Measurements from ENCODE around the gene CACNG5. TPM values are rescaled to one million over a fixed set of nuclear protein-coding genes. Genes with fewer than 3 reads are reported as not detected.
A peak's percentile ranks its signal among the peaks of the same experiment; 100 is the strongest.
"Not testable (repeated sequence)": the region's sequence is repeated elsewhere in the genome, so short reads cannot be mapped to it uniquely, and the experiment has no call there.

Gene CACNG5
- total and polyA plus RNA-seq, 5 donors = not detected

- H3K27ac ChIP-seq (ENCODE audit: low read length) = no peak overlapping the region
- intact Hi-C loops (cut with DNase I) = no loop called here
- H3K27me3 ChIP-seq (ENCODE audit: control insufficient read depth, insufficient read depth) = no peaks in the 10 kb centered on the region
- 80% methylated on average over 7 of the region's 7 CpGs for WGBS
- no peaks in the 10 kb centered on the region for H3K4me1 ChIP-seq (ENCODE audit: control insufficient read depth, insufficient read depth, low read length)
- DNase-seq = no peak
- H3K9me3 ChIP-seq (ENCODE audit: control insufficient read depth, low read length) = no peaks in the 10 kb centered on the region
- no peak overlapping the region for H3K4me3 ChIP-seq (ENCODE audit: low read length)
- no peak for ATAC-seq
Observed at GRCh38 chr17:66889480-66890230, 54.7 kb downstream of the CACNG5 start.

- Histone ChIP-seq H3K4me3 (ENCODE audit: low read length) (no peak overlapping the region), H3K27ac (ENCODE audit: low read length) (no peak overlapping the region), H3K27me3 (ENCODE audit: control insufficient read depth, insufficient read depth) (no peaks in the 10 kb centered on the region), H3K9me3 (ENCODE audit: control insufficient read depth, low read length) (no peaks in the 10 kb centered on the region), H3K4me1 (ENCODE audit: control insufficient read depth, insufficient read depth, low read length) (no peaks in the 10 kb centered on the region)
- DNase-seq = no peak
- intact Hi-C loops (cut with DNase I) = no loop called here
- ATAC-seq = no peak
- WGBS = 45% methylated on average over 5 of the region's 5 CpGs
Observed at GRCh38 chr17:66892246-66892645, 57.3 kb downstream of the CACNG5 start.

DNA sequence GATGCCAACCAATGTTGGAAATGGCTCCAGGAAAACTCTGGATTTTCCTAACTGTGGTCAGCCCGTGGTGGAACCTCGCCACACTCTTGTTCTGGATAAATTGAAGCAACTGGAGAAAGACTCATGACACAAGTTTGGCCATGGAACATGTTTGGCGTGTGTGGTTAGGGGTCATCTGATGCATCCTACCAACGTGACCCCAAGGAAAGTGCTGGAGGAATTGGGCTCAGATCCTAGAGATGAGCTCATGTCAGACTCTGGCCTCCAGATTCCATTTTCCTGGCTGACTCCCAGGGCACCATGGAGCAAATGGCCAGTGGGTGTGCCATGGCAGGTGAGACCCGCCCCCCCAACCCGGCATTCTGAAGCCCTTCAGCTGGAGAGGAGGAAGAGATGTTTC lies 58.5 kb downstream of the CACNG5 start:
- Histone ChIP-seq H3K4me1 (ENCODE audit: control insufficient read depth, insufficient read depth, low read length) (no peaks in the 10 kb centered on the region), H3K27me3 (ENCODE audit: control insufficient read depth, insufficient read depth) (no peaks in the 10 kb centered on the region), H3K4me3 (ENCODE audit: low read length) (no peak overlapping the region), H3K9me3 (ENCODE audit: control insufficient read depth, low read length) (no peaks in the 10 kb centered on the region), H3K27ac (ENCODE audit: low read length) (no peak overlapping the region)
- no peak for DNase-seq
- intact Hi-C loops (cut with DNase I) = no loop called here
- WGBS = 75% methylated on average over 6 of the region's 6 CpGs
- ATAC-seq = no peak

GRCh38 chr17:66893863-66894262 lies 58.9 kb downstream of the CACNG5 start:
- Histone ChIP-seq H3K9me3 (ENCODE audit: control insufficient read depth, low read length) (no peaks in the 10 kb centered on the region), H3K27me3 (ENCODE audit: control insufficient read depth, insufficient read depth) (no peaks in the 10 kb centered on the region), H3K27ac (ENCODE audit: low read length) (no peak overlapping the region), H3K4me3 (ENCODE audit: low read length) (no peak overlapping the region), H3K4me1 (ENCODE audit: control insufficient read depth, insufficient read depth, low read length) (no peaks in the 10 kb centered on the region)
- 87% methylated on average over 5 of the region's 5 CpGs for WGBS
- intact Hi-C loops (cut with DNase I) = no loop called here
- no peak for ATAC-seq
- DNase-seq = no peak

GRCh38 chr17:66897141-66897540 lies 62.2 kb downstream of the CACNG5 start:
- intact Hi-C loops (cut with DNase I) = loop anchor here in 1 of 4 donors (5.0 kb wide), 1 partner anchor 165 kb away; no protein-coding TSS in a partner anchor
- ATAC-seq (no peak), DNase-seq (no peak)
- Histone ChIP-seq H3K27me3 (ENCODE audit: control insufficient read depth, insufficient read depth) (no peaks in the 10 kb centered on the region), H3K4me3 (ENCODE audit: low read length) (no peak overlapping the region), H3K4me1 (ENCODE audit: control insufficient read depth, insufficient read depth, low read length) (no peaks in the 10 kb centered on the region), H3K27ac (ENCODE audit: low read length) (no peak overlapping the region), H3K9me3 (ENCODE audit: control insufficient read depth, low read length) (no peaks in the 10 kb centered on the region)
- WGBS = 64% methylated on average over 9 of the region's 9 CpGs

GRCh38 chr17:66898536-66898935 lies 63.6 kb downstream of the CACNG5 start:
- no peaks in the 10 kb centered on the region for H3K9me3 ChIP-seq (ENCODE audit: control insufficient read depth, low read length)
- H3K4me1 ChIP-seq (ENCODE audit: control insufficient read depth, insufficient read depth, low read length) = no peaks in the 10 kb centered on the region
- WGBS = 82% methylated on average over 10 of the region's 10 CpGs
- no peak for ATAC-seq
- no peaks in the 10 kb centered on the region for H3K27me3 ChIP-seq (ENCODE audit: control insufficient read depth, insufficient read depth)
- no peak overlapping the region for H3K27ac ChIP-seq (ENCODE audit: low read length)
- no peak overlapping the region for H3K4me3 ChIP-seq (ENCODE audit: low read length)
- DNase-seq = no peak
- intact Hi-C loops (cut with DNase I) = loop anchor here in 1 of 4 donors (5.0 kb wide), 1 partner anchor 166 kb away; no protein-coding TSS in a partner anchor

GRCh38 chr17:66900126-66901010 lies 65.5 kb downstream of the CACNG5 start:
- intact Hi-C loops (cut with DNase I) = no loop called here
- H3K27ac ChIP-seq (ENCODE audit: low read length) = no peak overlapping the region

DNA sequence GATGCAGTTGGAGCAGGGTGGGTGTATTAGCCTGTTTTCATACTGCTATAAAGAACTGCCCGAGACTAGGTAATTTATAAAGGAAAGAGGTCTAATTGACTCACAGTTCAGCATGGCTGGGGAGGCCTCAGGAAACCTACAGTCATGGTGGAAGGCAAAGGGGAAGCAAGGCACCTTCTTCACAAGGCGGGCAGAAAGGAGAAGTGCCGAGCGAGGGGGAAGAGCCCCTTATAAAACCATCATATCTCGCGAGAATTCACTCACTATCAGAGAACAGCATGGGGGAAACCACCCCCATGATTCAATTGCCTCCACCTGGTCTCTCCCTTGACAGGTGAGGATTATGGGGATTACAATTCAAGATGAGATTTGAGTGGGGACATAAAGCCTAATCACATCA lies 68.4 kb downstream of the CACNG5 start:
- DNase-seq; H3K9me3 ChIP-seq (ENCODE audit: control insufficient read depth, low read length); H3K4me3 ChIP-seq (ENCODE audit: low read length); H3K27me3 ChIP-seq (ENCODE audit: control insufficient read depth, insufficient read depth); intact Hi-C loops (cut with DNase I); H3K4me1 ChIP-seq (ENCODE audit: control insufficient read depth, insufficient read depth, low read length); H3K27ac ChIP-seq (ENCODE audit: low read length); ATAC-seq: not testable (repeated sequence)
- 83% methylated on average over 6 of the region's 6 CpGs for WGBS

More at GRCh38 chr17:66900126-66901010, 65.5 kb downstream of the CACNG5 start:
- ATAC-seq (no peak), DNase-seq (no peak)
- Histone ChIP-seq H3K4me3 (ENCODE audit: low read length) (no peak overlapping the region), H3K9me3 (ENCODE audit: control insufficient read depth, low read length) (no peaks in the 10 kb centered on the region), H3K4me1 (ENCODE audit: control insufficient read depth, insufficient read depth, low read length) (no peaks in the 10 kb centered on the region), H3K27me3 (ENCODE audit: control insufficient read depth, insufficient read depth) (no peaks in the 10 kb centered on the region)
- WGBS = 69% methylated on average over 9 of the region's 9 CpGs

GRCh38 chr17:66903781-66904180 lies 68.9 kb downstream of the CACNG5 start:
- ATAC-seq (no peak), DNase-seq (peak in 2 of 3 donors; percentile 57 to 62)
- intact Hi-C loops (cut with DNase I) = no loop called here
- Histone ChIP-seq H3K4me1 (ENCODE audit: control insufficient read depth, insufficient read depth, low read length) (no peaks in the 10 kb centered on the region), H3K27ac (ENCODE audit: low read length) (no peak overlapping the region), H3K9me3 (ENCODE audit: control insufficient read depth, low read length) (no peaks in the 10 kb centered on the region), H3K4me3 (ENCODE audit: low read length) (no peak overlapping the region), H3K27me3 (ENCODE audit: control insufficient read depth, insufficient read depth) (no peaks in the 10 kb centered on the region)
- whole genome bisulfite sequencing = 78% methylated on average over 10 of the region's 10 CpGs

- H3K27ac ChIP-seq (ENCODE audit: low read length) = peak overlapping the region; percentile 12
- H3K9me3 ChIP-seq (ENCODE audit: control insufficient read depth, low read length) = no peaks in the 10 kb centered on the region
- no peak overlapping the region for H3K4me3 ChIP-seq (ENCODE audit: low read length)
- intact Hi-C loops (cut with DNase I) = loop anchor here (5.0 kb wide), 2 partner anchors 178 to 193 kb away; no protein-coding TSS in a partner anchor
- peak; percentile 82 to 94 for ATAC-seq
- DNase-seq = peak; percentile 60 to 83 (median 82)
- H3K4me1 ChIP-seq (ENCODE audit: control insufficient read depth, insufficient read depth, low read length) = no peaks in the 10 kb centered on the region
- 17% methylated on average over 12 of the region's 12 CpGs for WGBS
- H3K27me3 ChIP-seq (ENCODE audit: control insufficient read depth, insufficient read depth) = no peaks in the 10 kb centered on the region
Observed at GRCh38 chr17:66904760-66905624, 70.1 kb downstream of the CACNG5 start.
